ENCODE results near the gene TMEM26.

GRCh38 chr10:61438141-61438988 lies 14.8 kb downstream of the TMEM26 start:
- TF ChIP-seq CTCF (IDR thresholded peaks at IDR 0.05) (no peak), POLR2A (IDR thresholded peaks at IDR 0.05) (no peak)
